Measurements from ENCODE around the gene ATP5F1E.

Gene ATP5F1E

DNA sequence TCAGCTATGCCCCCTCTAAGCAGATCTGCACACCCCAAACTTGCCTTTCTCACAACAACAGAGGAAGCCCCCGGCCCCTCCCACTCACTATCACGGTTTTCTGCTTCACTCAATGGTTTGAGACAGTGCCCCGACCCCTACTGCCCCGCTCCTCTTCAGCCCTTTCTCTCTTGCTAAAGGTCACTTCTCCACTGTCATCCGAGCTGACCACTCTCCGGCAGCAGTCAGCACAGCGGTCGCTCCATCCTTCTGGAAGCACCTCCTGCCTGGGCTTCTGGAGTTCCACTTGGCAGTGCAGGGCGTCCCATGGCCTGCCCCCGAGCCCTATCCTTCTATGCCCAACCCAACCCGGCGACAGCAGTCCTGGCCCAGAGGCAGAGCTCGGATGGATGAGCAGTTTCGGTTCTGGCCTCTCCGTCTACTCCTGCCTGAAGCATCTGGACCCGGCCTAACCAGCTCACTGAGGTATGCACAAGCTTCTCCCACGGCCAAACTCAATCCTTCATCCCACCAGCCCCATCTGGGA is 29.2 kb downstream of the ATP5F1E start:
- no peak overlapping the region for H3K4me3 ChIP-seq (ENCODE audit: low read length)
- H3K4me2 ChIP-seq (ENCODE audit: low read length) = peak overlapping the region; percentile 99
- H3K27me3 ChIP-seq (ENCODE audit: low read depth, low read length) = no peaks in the 10 kb centered on the region
- H3K9me3 ChIP-seq (ENCODE audit: insufficient read depth, low read length) = no peaks in the 10 kb centered on the region
- no peak overlapping the region for H2AFZ ChIP-seq (ENCODE audit: low read depth, low read length)
- H4K20me1 ChIP-seq (ENCODE audit: insufficient read depth, low read length) = peaks cover 38% of the 10 kb centered on the region
- no peak overlapping the region for H3K9ac ChIP-seq (ENCODE audit: low read length)
- TF ChIP-seq EZH2phosphoT487 (IDR thresholded peaks at IDR 0.05; ENCODE audit: low read depth) (no peak), CTCF (IDR thresholded peaks at IDR 0.05; ENCODE audit: low read depth, low read length) (no peak)
- H3K79me2 ChIP-seq (ENCODE audit: low read length) = peaks cover 77% of the 10 kb centered on the region
- H3K4me1 ChIP-seq (ENCODE audit: low read length) = peaks cover 40% of the 10 kb centered on the region
- peaks cover 59% of the 10 kb centered on the region for H3K36me3 ChIP-seq (replicated peaks; ENCODE audit: low read depth, low read length)
- H3K27ac ChIP-seq (ENCODE audit: low read length) = peak overlapping the region; percentile 92; the same call in 1 of the 2 replicates

- Histone ChIP-seq H3K9me3 (ENCODE audit: insufficient read depth, low read length) (no peaks in the 10 kb centered on the region), H4K20me1 (ENCODE audit: insufficient read depth, low read length) (peaks cover 44% of the 10 kb centered on the region), H3K36me3 (replicated peaks; ENCODE audit: low read depth, low read length) (peaks cover 64% of the 10 kb centered on the region), H3K79me2 (ENCODE audit: low read length) (peaks cover 80% of the 10 kb centered on the region), H3K4me3 (ENCODE audit: low read length) (no peak overlapping the region), H3K4me1 (ENCODE audit: low read length) (peaks cover 40% of the 10 kb centered on the region), H3K9ac (ENCODE audit: low read length) (no peak overlapping the region), H3K4me2 (ENCODE audit: low read length) (no peak overlapping the region), H2AFZ (ENCODE audit: low read depth, low read length) (no peak overlapping the region), H3K27ac (ENCODE audit: low read length) (no peak overlapping the region), H3K27me3 (ENCODE audit: low read depth, low read length) (no peaks in the 10 kb centered on the region)
- TF ChIP-seq CTCF (IDR thresholded peaks at IDR 0.05; ENCODE audit: low read depth, low read length) (no peak), EZH2phosphoT487 (IDR thresholded peaks at IDR 0.05; ENCODE audit: low read depth) (no peak)
These were observed 29.7 kb downstream of the ATP5F1E start for GRCh38 chr20:59002388-59002787.

GRCh38 chr20:59001449-59002171 is 30.5 kb downstream of the ATP5F1E start:
- Histone ChIP-seq H4K20me1 (ENCODE audit: insufficient read depth, low read length) (peaks cover 50% of the 10 kb centered on the region), H2AFZ (ENCODE audit: low read depth, low read length) (no peak overlapping the region), H3K4me2 (ENCODE audit: low read length) (no peak overlapping the region), H3K4me3 (ENCODE audit: low read length) (no peak overlapping the region), H3K9me3 (ENCODE audit: insufficient read depth, low read length) (no peaks in the 10 kb centered on the region), H3K27me3 (ENCODE audit: low read depth, low read length) (no peaks in the 10 kb centered on the region), H3K9ac (ENCODE audit: low read length) (no peak overlapping the region), H3K4me1 (ENCODE audit: low read length) (peaks cover 47% of the 10 kb centered on the region), H3K36me3 (replicated peaks; ENCODE audit: low read depth, low read length) (peaks cover 72% of the 10 kb centered on the region), H3K27ac (ENCODE audit: low read length) (no peak overlapping the region), H3K79me2 (ENCODE audit: low read length) (peaks cover 79% of the 10 kb centered on the region)
- TF ChIP-seq CTCF (IDR thresholded peaks at IDR 0.05; ENCODE audit: low read depth, low read length) = no peak
- no peak for TF ChIP-seq EZH2phosphoT487 (IDR thresholded peaks at IDR 0.05; ENCODE audit: low read depth)

- no peak overlapping the region for H3K27ac ChIP-seq (ENCODE audit: low read length)
- H3K9ac ChIP-seq (ENCODE audit: low read length) = no peak overlapping the region
- no peak overlapping the region for H3K4me2 ChIP-seq (ENCODE audit: low read length)
- no peak for TF ChIP-seq CTCF (IDR thresholded peaks at IDR 0.05; ENCODE audit: low read depth, low read length)
- TF ChIP-seq EZH2phosphoT487 (IDR thresholded peaks at IDR 0.05; ENCODE audit: low read depth) = no peak
- peaks cover 52% of the 10 kb centered on the region for H3K4me1 ChIP-seq (ENCODE audit: low read length)
- peaks cover 55% of the 10 kb centered on the region for H4K20me1 ChIP-seq (ENCODE audit: insufficient read depth, low read length)
- H3K36me3 ChIP-seq (replicated peaks; ENCODE audit: low read depth, low read length) = peaks cover 76% of the 10 kb centered on the region
- no peak overlapping the region for H3K4me3 ChIP-seq (ENCODE audit: low read length)
- H3K9me3 ChIP-seq (ENCODE audit: insufficient read depth, low read length) = no peaks in the 10 kb centered on the region
- peaks cover 79% of the 10 kb centered on the region for H3K79me2 ChIP-seq (ENCODE audit: low read length)
- H3K27me3 ChIP-seq (ENCODE audit: low read depth, low read length) = no peaks in the 10 kb centered on the region
- H2AFZ ChIP-seq (ENCODE audit: low read depth, low read length) = no peak overlapping the region
These were observed 31.1 kb downstream of the ATP5F1E start for GRCh38 chr20:59001068-59001448.
